PC-3 (cell line): ENCODE results near the gene CYP2E1.

Experiments
- CTCF ChIP-seq: fragments of 300-600 bp; sonication (generic); conservative IDR thresholded peaks from 2 replicates; pipeline ENCODE4 v1.5.1; 2017; ENCODE audit warnings: antibody characterized with exemption, low read depth, mild to moderate bottlenecking, low read length
- EZH2 ChIP-seq: fragments of 300-600 bp; sonication (generic); IDR thresholded peaks from one replicate; pipeline ENCODE4 v1.6.1; 2017; ENCODE audit warnings: antibody characterized with exemption, mild to moderate bottlenecking, low read length; ENCODE audit not compliant: unreplicated experiment

- TF ChIP-seq CTCF (no peak), EZH2 (no peak)
These were observed 5.7 kb downstream of the CYP2E1 start for GRCh38 chr10:133532871-133533270.
